Central memory CD8-positive, alpha-beta T cell (primary cell): Measurements from ENCODE around the gene PRAMEF14.
"Not testable (repeated sequence)": the region's sequence is repeated elsewhere in the genome, so short reads cannot be mapped to it uniquely, and the experiment has no call there.

Experiments used
- ATAC-seq: fragments of 150-1000 bp; cut with Tn5 transposase; replicated peaks from 2 replicates; pipeline ENCODE4 v1.10.0; 2022; ENCODE audit warnings: mild to moderate bottlenecking, moderate FRiP score, moderate number of reproducible peaks; ENCODE audit not compliant: poor library complexity, severe bottlenecking; ENCODE audit errors: extremely low read depth
- DNase-seq, 2 donors: peaks; one replicate each; pipeline ENCODE4 v3.0.0; 2021; ENCODE audit warnings: low spot score in 2 of 2
- H3K27ac Mint-ChIP-seq: one replicate; pipeline ENCODE4 v1.8.0; 2022; ENCODE audit warnings: low read depth, mild to moderate bottlenecking, moderate library complexity, mixed read lengths
- H3K27me3 Mint-ChIP-seq: one replicate; pipeline ENCODE4 v1.8.0; 2022; ENCODE audit warnings: mixed read lengths
- H3K36me3 Mint-ChIP-seq: one replicate; pipeline ENCODE4 v1.8.0; 2022; ENCODE audit warnings: mild to moderate bottlenecking, moderate library complexity, mixed read lengths; ENCODE audit not compliant: insufficient read depth
- H3K4me1 Mint-ChIP-seq: one replicate; pipeline ENCODE4 v1.8.0; 2022; ENCODE audit warnings: mixed read lengths
- H3K4me3 Mint-ChIP-seq: one replicate; pipeline ENCODE4 v1.8.0; 2022; ENCODE audit warnings: mild to moderate bottlenecking, moderate library complexity, mixed read lengths
- H3K9me3 Mint-ChIP-seq: one replicate; pipeline ENCODE4 v1.8.0; 2022; ENCODE audit warnings: mixed read lengths

Gene PRAMEF14

DNA sequence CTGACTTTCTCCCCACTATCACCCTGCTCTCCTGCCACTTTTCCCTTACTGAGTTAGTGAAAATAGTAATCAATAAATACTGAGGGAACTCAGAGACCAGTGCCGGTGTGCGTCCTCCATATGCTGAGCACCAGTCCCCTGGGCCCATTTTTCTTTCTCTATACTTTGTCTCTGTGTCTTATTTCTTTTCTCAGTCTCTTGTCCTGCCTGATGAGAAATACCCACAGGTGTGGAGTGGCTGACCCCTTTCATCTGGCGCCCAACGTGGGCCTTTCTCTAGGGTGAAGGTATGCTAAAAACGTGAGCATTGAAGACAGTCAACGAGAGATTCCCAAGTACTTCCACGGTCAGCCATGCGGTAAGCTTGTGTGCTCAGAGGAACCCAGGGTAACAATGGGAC is 6.5 kb upstream of the PRAMEF14 start:
- not testable (repeated sequence) for H3K4me3 Mint-ChIP-seq, ATAC-seq, H3K36me3 Mint-ChIP-seq, H3K27me3 Mint-ChIP-seq, H3K27ac Mint-ChIP-seq, H3K4me1 Mint-ChIP-seq, H3K9me3 Mint-ChIP-seq, DNase-seq

DNA sequence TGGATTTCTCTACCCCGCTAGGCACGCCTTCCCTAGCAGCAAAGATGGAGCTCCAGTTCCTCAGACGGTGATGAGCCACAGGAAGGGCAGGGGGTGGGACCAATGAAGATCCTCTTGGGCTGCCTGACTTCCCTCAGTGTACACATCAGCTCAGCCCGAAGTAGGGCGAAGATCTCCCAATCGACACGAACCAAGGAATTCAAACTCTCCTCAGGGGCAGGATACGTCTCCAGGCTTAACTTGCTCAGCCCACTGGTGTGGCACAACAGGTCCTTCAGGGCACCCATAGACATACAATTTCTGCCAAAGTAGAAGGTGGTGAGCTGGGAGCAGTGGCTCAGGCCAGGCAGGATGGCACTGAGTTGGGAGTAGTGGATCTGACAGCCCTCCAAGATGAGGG is 4.4 kb downstream of the PRAMEF14 start:
- not testable (repeated sequence) for DNase-seq, H3K36me3 Mint-ChIP-seq, H3K4me1 Mint-ChIP-seq, H3K27ac Mint-ChIP-seq, ATAC-seq, H3K27me3 Mint-ChIP-seq, H3K9me3 Mint-ChIP-seq, H3K4me3 Mint-ChIP-seq

DNA sequence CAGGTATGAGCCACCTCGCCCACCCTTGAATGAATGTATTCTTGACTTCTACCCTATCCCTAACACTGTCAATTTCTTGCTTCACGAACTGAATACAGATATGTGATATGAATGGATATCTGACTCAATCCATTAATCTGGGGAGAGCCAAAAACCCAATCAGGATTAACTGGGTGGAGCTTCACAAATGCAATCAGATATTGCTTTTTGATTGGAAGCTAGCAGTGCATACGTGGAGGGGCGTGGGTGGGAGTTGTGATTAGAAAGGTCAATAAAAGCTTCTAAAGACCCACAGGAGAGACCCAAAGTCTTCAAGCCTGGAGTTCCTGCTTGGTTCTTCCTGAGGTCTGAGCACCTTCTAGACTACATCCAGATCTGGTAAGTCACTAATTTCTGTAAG is 31.7 kb downstream of the PRAMEF14 start, which contains the start of gene PRAMEF15:
Gene PRAMEF15 (plus strand): TSS at position 301 of the 400 bp plus-strand sequence. CDS start 2,827 bp downstream, outside the sequence.
- H3K27ac Mint-ChIP-seq, H3K4me1 Mint-ChIP-seq, H3K4me3 Mint-ChIP-seq, H3K36me3 Mint-ChIP-seq, DNase-seq, ATAC-seq, H3K9me3 Mint-ChIP-seq, H3K27me3 Mint-ChIP-seq: not testable (repeated sequence)

DNA sequence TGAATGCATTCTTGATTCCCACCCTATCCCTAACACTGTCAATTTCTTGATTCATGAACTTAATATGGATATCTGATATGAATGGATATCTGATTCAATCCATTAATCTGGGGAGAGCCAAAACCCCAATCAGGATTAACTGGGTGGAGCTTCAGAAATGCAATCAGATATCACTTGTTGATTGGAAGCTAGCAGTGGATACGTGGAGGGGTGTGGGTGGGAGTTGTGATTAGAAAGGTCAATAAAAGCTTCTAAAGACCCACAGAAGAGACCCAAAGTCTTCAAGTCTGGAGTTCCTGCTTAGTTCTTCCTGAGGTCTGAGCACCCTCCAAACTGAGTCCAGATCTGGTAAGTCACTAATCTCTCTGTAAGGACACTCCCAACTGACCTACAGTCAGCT is 43.7 kb downstream of the PRAMEF14 start, which contains the start of gene PRAMEF33:
Gene PRAMEF33 (plus strand): TSS at position 301 of the 400 bp plus-strand sequence. CDS start 2,416 bp downstream, outside the sequence.
- not testable (repeated sequence) for DNase-seq, H3K4me3 Mint-ChIP-seq, H3K4me1 Mint-ChIP-seq, H3K9me3 Mint-ChIP-seq, H3K27me3 Mint-ChIP-seq, H3K36me3 Mint-ChIP-seq, ATAC-seq, H3K27ac Mint-ChIP-seq

DNA sequence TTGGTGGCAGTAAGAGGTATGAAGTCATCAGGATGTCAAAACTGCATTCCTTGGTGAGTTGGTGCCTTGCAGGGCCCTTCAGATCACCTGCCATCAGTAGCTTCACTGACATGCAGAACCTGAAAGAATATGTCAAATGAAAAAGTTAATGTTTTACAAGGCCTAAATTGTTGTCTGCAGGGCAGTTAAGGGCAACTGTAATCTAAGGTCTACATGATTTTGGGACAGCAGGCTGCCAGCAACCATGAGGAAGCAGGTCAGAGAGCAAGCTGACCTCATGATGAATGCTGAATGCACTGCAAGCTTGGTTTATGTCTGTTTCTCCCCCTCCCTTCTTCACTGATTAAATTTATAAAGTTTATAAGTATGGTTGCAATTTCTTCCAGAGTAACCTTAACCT is 44.7 kb downstream of the PRAMEF14 start:
- not testable (repeated sequence) for DNase-seq, H3K27me3 Mint-ChIP-seq, H3K36me3 Mint-ChIP-seq, H3K27ac Mint-ChIP-seq, H3K4me3 Mint-ChIP-seq, H3K9me3 Mint-ChIP-seq, ATAC-seq, H3K4me1 Mint-ChIP-seq

DNA sequence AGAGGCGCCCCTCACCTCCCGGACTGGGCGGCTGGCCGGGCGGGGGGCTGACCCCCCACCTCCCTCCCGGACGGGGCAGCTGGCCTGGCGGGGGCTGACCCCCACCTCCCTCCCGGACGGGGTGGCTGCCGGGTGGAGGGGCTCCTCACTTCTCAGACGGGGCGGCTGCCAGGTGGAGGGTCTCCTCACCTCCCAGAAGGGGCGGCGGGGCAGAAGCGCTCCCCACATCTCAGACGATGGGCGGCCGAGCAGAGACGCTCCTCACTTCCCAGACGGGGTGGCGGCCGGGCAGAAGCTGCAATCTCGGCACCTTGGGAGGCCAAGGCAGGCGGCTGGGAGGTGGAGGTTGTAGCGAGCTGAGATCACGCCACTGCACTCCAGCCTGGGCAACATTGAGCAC is 48.2 kb downstream of the PRAMEF14 start:
- not testable (repeated sequence) for H3K36me3 Mint-ChIP-seq, H3K9me3 Mint-ChIP-seq, H3K27ac Mint-ChIP-seq, H3K4me3 Mint-ChIP-seq, DNase-seq, H3K4me1 Mint-ChIP-seq, ATAC-seq, H3K27me3 Mint-ChIP-seq

DNA sequence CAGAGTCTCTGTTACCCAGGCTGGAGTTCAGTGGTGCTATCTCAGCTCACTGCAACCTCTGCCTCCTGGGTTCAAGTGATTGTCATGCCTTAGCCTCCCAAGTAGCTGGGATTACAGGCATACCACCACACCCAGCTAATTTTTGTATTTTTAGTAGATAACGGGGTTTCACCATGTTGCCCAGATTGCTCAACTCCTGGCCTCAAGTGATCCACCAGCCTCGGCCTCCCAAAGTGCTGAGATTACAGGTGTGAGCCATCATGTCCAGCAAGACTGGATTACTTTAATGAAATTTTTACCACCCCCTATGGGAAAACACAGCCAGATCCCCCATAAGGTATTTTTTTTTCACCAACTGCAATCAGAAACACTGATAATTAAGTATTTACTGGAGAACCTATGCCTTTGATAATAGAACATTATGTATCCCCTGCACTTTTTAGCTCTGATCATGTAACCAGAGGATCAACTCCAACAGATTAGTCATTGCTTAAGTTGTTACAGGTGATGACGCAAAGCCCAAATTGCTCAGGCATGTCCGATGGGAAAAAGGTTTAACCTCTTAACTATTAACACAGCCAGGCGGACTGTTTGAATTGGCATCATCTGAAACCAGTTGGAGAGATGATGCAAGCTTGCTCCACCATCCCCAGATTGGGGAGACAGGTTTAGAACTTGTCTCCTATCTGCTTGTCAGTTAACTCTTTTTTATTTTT is 49.6 kb downstream of the PRAMEF14 start:
- not testable (repeated sequence) for DNase-seq, H3K9me3 Mint-ChIP-seq, H3K4me1 Mint-ChIP-seq, H3K27ac Mint-ChIP-seq, H3K4me3 Mint-ChIP-seq, ATAC-seq, H3K27me3 Mint-ChIP-seq, H3K36me3 Mint-ChIP-seq
